ENCODE results near the gene FAM177B.
A peak's percentile ranks its signal among the peaks of the same experiment; 100 is the strongest.

DNA sequence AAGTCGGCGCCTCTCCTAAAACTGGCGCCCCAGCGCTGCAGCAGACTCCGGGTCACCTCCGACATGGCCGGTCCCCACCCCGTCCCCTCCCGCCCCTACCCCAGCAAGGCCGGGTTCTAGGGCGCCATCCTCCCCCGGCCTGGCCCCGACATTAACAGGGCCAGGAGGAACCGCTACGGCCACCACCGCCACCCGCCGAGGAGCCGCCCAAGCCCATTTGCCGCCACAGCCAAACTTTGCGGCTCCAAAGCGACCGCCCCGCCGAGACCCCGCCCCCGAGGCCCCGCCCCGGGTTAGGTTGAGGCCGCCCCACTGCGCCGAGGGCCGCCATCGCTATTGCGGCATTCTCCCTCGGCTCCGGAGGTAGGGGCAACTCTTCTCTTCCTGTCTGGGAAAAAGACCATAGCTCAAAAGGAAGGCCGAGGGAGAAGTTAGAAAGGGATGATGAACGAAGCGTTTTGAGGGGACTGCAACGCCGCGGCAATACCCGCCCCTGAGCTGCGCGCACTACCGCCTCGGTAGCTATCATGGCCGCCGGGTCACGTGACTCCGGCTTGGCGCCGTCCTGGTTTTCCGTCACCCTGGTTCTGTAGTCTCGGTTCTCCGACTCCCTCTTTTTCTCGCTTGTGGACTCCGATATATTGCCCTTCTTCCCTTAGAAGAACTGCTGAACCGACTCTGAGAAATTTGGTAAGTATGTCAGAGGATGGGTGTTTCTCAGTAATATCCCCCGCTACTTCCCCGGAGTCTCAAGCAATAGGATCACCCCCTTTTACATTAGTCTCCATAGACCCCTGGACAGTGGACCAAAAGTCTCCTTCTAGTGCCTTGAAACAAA lies 24.5 kb upstream of the FAM177B start, which contains the start of the genes AIDA and BROX:
- TF ChIP-seq CTCF (IDR thresholded peaks at IDR 0.05) = no peak
- peak in 1 of 2 donors; percentile 64 for TF ChIP-seq POLR2A (IDR thresholded peaks at IDR 0.05)
